RWPE2 (cell line): ENCODE results near the gene TNS3.

Experiments
- ATAC-seq: fragments of 200-7000 bp; cut with Tn5 transposase; 3 replicates; pipeline ENCODE4 v1.9.1; 2021; ENCODE audit warnings: low read depth
- DNase-seq: peaks from one replicate; pipeline ENCODE4 v3.0.0-alpha.2; 2020; ENCODE audit warnings: low spot score
- H3K27ac ChIP-seq: fragments of 450-650 bp; 2 replicates; pipeline ENCODE4 v1.5.1; 2017; ENCODE audit warnings: mild to moderate bottlenecking; ENCODE audit not compliant: poor library complexity, severe bottlenecking
- H3K27me3 ChIP-seq: fragments of 250-450 bp; sonication (Bioruptor Pico); 2 replicates; pipeline ENCODE4 v1.5.1; 2021; ENCODE audit warnings: mild to moderate bottlenecking, moderate library complexity; ENCODE audit not compliant: insufficient read depth, poor library complexity, severe bottlenecking
- H3K36me3 ChIP-seq: fragments of 250-450 bp; sonication (Bioruptor Pico); 2 replicates; pipeline ENCODE4 v1.5.1; 2020; ENCODE audit warnings: low read depth, mild to moderate bottlenecking, moderate library complexity
- H3K4me1 ChIP-seq: fragments of 250-450 bp; sonication (Bioruptor Pico); 2 replicates; pipeline ENCODE4 v1.5.1; 2021; ENCODE audit warnings: mild to moderate bottlenecking, moderate library complexity; ENCODE audit not compliant: insufficient read depth, poor library complexity, severe bottlenecking
- H3K4me3 ChIP-seq: fragments of 250-450 bp; sonication (Bioruptor Pico); 2 replicates; pipeline ENCODE4 v1.5.1; 2021; ENCODE audit warnings: mild to moderate bottlenecking, moderate library complexity; ENCODE audit not compliant: severe bottlenecking
- H3K9me3 ChIP-seq: fragments of 250-450 bp; sonication (Bioruptor Pico); 2 replicates; pipeline ENCODE4 v1.5.1; 2021; ENCODE audit warnings: mild to moderate bottlenecking, moderate library complexity; ENCODE audit not compliant: severe bottlenecking
- TF ChIP-seq, protein P1 (sequence below): fragments of 450-650 bp; IDR thresholded peaks from one replicate; pipeline ENCODE4 v1.5.1; 2017; ENCODE audit warnings: mild to moderate bottlenecking, moderate library complexity; ENCODE audit not compliant: poor library complexity, severe bottlenecking

Gene TNS3

GRCh38 chr7:47405286-47405904 lies 176.5 kb downstream of the TNS3 start:
- DNase-seq (no peak), ATAC-seq (peak; percentile 10; the same call in 2 of the 3 replicates)
- Histone ChIP-seq H3K36me3 (peaks cover 21% of the 10 kb centered on the region), H3K4me1 (peaks cover 19% of the 10 kb centered on the region), H3K27ac (peak overlapping the region; percentile 32), H3K9me3 (no peaks in the 10 kb centered on the region), H3K4me3 (no peak overlapping the region), H3K27me3 (no peaks in the 10 kb centered on the region)
- TF ChIP-seq, protein P1, sequence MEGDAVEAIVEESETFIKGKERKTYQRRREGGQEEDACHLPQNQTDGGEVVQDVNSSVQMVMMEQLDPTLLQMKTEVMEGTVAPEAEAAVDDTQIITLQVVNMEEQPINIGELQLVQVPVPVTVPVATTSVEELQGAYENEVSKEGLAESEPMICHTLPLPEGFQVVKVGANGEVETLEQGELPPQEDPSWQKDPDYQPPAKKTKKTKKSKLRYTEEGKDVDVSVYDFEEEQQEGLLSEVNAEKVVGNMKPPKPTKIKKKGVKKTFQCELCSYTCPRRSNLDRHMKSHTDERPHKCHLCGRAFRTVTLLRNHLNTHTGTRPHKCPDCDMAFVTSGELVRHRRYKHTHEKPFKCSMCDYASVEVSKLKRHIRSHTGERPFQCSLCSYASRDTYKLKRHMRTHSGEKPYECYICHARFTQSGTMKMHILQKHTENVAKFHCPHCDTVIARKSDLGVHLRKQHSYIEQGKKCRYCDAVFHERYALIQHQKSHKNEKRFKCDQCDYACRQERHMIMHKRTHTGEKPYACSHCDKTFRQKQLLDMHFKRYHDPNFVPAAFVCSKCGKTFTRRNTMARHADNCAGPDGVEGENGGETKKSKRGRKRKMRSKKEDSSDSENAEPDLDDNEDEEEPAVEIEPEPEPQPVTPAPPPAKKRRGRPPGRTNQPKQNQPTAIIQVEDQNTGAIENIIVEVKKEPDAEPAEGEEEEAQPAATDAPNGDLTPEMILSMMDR: no peak

DNA sequence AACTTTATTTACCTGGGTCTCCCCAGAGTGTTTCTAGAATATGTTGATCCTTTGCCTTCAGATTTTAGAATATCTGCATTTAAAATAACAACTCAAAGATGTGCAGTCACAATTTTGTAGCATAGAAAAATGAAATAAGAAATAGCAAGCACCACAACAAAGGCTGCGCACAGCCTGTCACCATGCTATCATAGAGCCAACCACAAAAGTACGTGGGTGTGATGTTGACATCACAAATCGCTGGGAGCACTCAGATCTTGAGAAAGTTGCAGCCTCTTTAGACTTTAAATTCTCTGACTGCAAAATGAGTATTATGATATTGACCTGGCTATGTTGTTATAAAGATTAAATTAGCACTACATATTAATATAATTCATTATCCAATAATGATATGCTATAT lies 177.9 kb downstream of the TNS3 start:
- Histone ChIP-seq H3K27me3 (no peaks in the 10 kb centered on the region), H3K4me1 (peaks cover 19% of the 10 kb centered on the region), H3K9me3 (no peaks in the 10 kb centered on the region), H3K27ac (no peak overlapping the region), H3K36me3 (peaks cover 19% of the 10 kb centered on the region), H3K4me3 (no peak overlapping the region)
- no peak for DNase-seq
- TF ChIP-seq, protein P1: no peak
- ATAC-seq: no peak

- peaks cover 25% of the 10 kb centered on the region for H3K36me3 ChIP-seq
These were observed 178.7 kb downstream of the TNS3 start for GRCh38 chr7:47402941-47403866.

DNA sequence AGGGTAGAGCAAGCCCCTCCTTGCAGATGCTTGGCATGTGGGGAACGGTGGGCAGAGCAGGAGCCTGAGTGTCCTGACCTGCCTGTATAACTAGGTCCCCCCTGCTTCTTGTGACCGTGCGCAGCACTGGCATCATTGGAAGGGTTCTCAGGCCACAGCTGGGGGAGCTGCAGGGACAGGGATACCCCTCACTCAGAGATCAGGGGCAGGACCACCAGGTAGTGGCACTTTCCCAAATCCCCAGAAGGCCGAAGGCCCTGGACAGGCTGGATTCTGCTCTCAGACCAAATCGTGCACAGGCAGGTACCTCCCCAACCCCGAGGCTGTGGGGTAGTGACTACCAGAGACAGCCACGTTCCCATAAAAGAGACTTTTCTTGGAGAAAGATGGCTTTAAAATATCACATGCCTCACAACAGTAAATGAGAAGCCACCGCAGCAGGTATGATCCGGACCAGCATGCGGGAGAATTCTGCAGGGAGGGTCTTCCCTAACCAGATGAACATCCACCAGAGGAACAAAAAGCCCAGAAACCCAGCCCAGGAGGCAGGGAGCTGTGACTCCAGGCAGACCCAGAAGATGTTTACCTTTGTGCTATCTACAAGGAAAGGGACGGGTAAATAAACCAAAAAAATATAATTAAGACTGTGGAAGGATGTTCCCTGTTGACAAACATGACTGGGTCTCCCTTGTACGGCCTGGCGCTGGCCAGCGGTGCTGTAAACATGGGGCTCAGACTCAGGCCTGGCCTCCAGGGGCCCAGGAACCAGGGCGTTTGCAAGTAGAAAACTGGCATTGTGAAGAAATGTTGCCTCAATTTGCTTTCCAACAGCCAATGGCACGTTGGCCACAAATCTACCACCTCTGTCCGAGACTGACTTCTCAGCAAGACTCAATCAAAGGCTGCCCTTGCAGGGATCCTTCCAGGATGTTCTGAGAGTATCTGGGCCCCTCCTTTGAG lies 180.0 kb downstream of the TNS3 start:
- Histone ChIP-seq H3K9me3 (no peaks in the 10 kb centered on the region), H3K27ac (no peak overlapping the region), H3K4me1 (peaks cover 19% of the 10 kb centered on the region), H3K36me3 (peaks cover 38% of the 10 kb centered on the region), H3K4me3 (no peak overlapping the region), H3K27me3 (no peaks in the 10 kb centered on the region)
- DNase-seq: no peak
- no peak for ATAC-seq
- TF ChIP-seq, protein P1: no peak

More at GRCh38 chr7:47402941-47403866, 178.7 kb downstream of the TNS3 start:
- DNase-seq (no peak), ATAC-seq (no peak)
- Histone ChIP-seq H3K9me3 (no peaks in the 10 kb centered on the region), H3K4me3 (no peak overlapping the region), H3K4me1 (peaks cover 19% of the 10 kb centered on the region), H3K27me3 (no peaks in the 10 kb centered on the region), H3K27ac (no peak overlapping the region)
- TF ChIP-seq, protein P1: no peak
